ENCODE data around the gene NCK2. TPM values are rescaled to one million over a fixed set of nuclear protein-coding genes. Genes with fewer than 3 reads are reported as not detected.

Gene NCK2
- total RNA-seq, 6 experiments from 2014 or later, result 18.6 to 20.2 (median 19.8) TPM

- peaks cover 6% of the 10 kb centered on the region; the same call in 1 of the 2 replicates for H3K36me3 Mint-ChIP-seq (ENCODE audit: low read depth)
- TF ChIP-seq CTCF (IDR thresholded peaks at IDR 0.05), result no peak
- no peak overlapping the region for H3K27ac Mint-ChIP-seq
- peaks cover 9% of the 10 kb centered on the region for H3K27me3 Mint-ChIP-seq (ENCODE audit: insufficient read depth)
- DNase-seq, result no peak
- H3K4me3 Mint-ChIP-seq, result no peak overlapping the region
- H3K9me3 Mint-ChIP-seq, result peaks cover 12% of the 10 kb centered on the region
- peaks cover 3% of the 10 kb centered on the region for H3K4me1 Mint-ChIP-seq (ENCODE audit: low read depth)
Measured at GRCh38 chr2:105917226-105917625, 172.5 kb downstream of the NCK2 start.

- Mint-ChIP-seq H3K4me3 (no peak overlapping the region), H3K4me1 (ENCODE audit: low read depth) (no peaks in the 10 kb centered on the region), H3K9me3 (peaks cover 12% of the 10 kb centered on the region), H3K27me3 (ENCODE audit: insufficient read depth) (peaks cover 9% of the 10 kb centered on the region), H3K36me3 (ENCODE audit: low read depth) (peaks cover 6% of the 10 kb centered on the region; the same call in 1 of the 2 replicates), H3K27ac (no peak overlapping the region)
- no peak for DNase-seq
- no peak for TF ChIP-seq CTCF (IDR thresholded peaks at IDR 0.05)
Measured at GRCh38 chr2:105917688-105918087, 173.0 kb downstream of the NCK2 start.

- H3K4me1 Mint-ChIP-seq (ENCODE audit: low read depth), result no peaks in the 10 kb centered on the region
- H3K27ac Mint-ChIP-seq, result no peak overlapping the region
- peaks cover 14% of the 10 kb centered on the region for H3K27me3 Mint-ChIP-seq (ENCODE audit: insufficient read depth)
- peaks cover 6% of the 10 kb centered on the region; the same call in 1 of the 2 replicates for H3K36me3 Mint-ChIP-seq (ENCODE audit: low read depth)
- H3K4me3 Mint-ChIP-seq, result no peak overlapping the region
- no peak for DNase-seq
- peaks cover 10% of the 10 kb centered on the region for H3K9me3 Mint-ChIP-seq
- no peak for TF ChIP-seq CTCF (IDR thresholded peaks at IDR 0.05)
Measured at GRCh38 chr2:105919191-105919811, 174.6 kb downstream of the NCK2 start.

- Mint-ChIP-seq H3K9me3 (peaks cover 6% of the 10 kb centered on the region), H3K4me1 (ENCODE audit: low read depth) (no peaks in the 10 kb centered on the region), H3K27ac (no peak overlapping the region), H3K36me3 (ENCODE audit: low read depth) (peaks cover 6% of the 10 kb centered on the region; the same call in 1 of the 2 replicates), H3K4me3 (no peak overlapping the region), H3K27me3 (ENCODE audit: insufficient read depth) (peaks cover 18% of the 10 kb centered on the region)
- DNase-seq, result peak; percentile 80
- peak; percentile 80 for TF ChIP-seq CTCF (IDR thresholded peaks at IDR 0.05)
Measured at GRCh38 chr2:105919826-105920225, 175.1 kb downstream of the NCK2 start.

- no peak overlapping the region for H3K4me3 Mint-ChIP-seq
- H3K36me3 Mint-ChIP-seq (ENCODE audit: low read depth), result no peaks in the 10 kb centered on the region
Measured at GRCh38 chr2:105924271-105924670, 179.6 kb downstream of the NCK2 start.

More at GRCh38 chr2:105924271-105924670, 179.6 kb downstream of the NCK2 start:
- peaks cover 13% of the 10 kb centered on the region for H3K27me3 Mint-ChIP-seq (ENCODE audit: insufficient read depth)
- no peak for TF ChIP-seq CTCF (IDR thresholded peaks at IDR 0.05)
- H3K27ac Mint-ChIP-seq, result no peak overlapping the region
- H3K9me3 Mint-ChIP-seq, result no peaks in the 10 kb centered on the region
- no peak for DNase-seq
- no peaks in the 10 kb centered on the region for H3K4me1 Mint-ChIP-seq (ENCODE audit: low read depth)

Measured in HFFc6 (cell line).